ENCODE measurements around the gene TMEM183A.

Gene TMEM183A

DNA sequence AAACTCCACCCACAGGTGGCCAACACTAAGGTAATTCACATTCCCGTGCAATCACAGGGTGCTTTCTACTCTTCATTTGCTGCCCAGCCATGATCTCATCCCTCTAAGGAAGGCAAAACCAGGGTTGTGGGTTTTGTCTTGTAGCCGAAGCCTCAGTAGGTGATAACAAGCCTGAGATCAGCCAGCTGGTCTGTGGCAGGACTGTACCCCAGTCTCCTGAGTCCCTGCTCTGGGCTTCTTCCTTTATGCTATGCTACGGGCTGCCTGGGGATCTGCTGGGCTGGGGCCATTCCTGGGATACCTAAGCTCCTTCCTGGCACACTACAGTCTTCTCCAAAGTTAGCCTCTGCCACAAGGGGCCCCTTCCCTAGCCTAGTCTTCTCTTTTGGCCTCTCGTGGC is 29.0 kb downstream of the TMEM183A start:
- H3K4me3 Mint-ChIP-seq = no peak overlapping the region
- peaks cover 6% of the 10 kb centered on the region for H3K36me3 Mint-ChIP-seq (ENCODE audit: low read depth)
- peaks cover 40% of the 10 kb centered on the region for H3K4me1 Mint-ChIP-seq
- H3K27ac Mint-ChIP-seq = no peak overlapping the region
- H3K9me3 Mint-ChIP-seq = no peaks in the 10 kb centered on the region
- no peak for DNase-seq
- TF ChIP-seq, protein P1, sequence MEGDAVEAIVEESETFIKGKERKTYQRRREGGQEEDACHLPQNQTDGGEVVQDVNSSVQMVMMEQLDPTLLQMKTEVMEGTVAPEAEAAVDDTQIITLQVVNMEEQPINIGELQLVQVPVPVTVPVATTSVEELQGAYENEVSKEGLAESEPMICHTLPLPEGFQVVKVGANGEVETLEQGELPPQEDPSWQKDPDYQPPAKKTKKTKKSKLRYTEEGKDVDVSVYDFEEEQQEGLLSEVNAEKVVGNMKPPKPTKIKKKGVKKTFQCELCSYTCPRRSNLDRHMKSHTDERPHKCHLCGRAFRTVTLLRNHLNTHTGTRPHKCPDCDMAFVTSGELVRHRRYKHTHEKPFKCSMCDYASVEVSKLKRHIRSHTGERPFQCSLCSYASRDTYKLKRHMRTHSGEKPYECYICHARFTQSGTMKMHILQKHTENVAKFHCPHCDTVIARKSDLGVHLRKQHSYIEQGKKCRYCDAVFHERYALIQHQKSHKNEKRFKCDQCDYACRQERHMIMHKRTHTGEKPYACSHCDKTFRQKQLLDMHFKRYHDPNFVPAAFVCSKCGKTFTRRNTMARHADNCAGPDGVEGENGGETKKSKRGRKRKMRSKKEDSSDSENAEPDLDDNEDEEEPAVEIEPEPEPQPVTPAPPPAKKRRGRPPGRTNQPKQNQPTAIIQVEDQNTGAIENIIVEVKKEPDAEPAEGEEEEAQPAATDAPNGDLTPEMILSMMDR (IDR thresholded peaks at IDR 0.05) = no peak
- peaks cover 12% of the 10 kb centered on the region for H3K27me3 Mint-ChIP-seq (ENCODE audit: low read depth, poor library complexity)

DNA sequence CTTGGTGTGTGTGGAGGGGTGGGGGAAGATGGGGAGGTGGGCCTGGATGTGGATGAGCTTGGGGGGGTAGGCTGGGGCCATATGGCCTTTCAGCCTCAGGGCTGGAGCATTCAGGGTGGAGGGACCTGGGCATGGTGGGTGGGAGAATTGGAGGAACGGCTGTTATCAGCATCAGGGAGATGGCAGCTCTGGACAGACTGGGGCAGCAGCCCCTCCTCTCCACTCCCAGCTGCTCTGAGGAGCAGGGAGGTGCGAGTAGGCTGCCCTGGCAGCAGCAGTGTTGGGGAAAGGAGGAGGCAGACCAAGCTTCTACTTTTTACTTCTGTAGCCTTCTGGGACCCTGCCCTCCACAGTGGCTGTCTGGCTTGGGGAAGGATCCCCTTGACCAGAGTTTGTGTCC is 29.4 kb downstream of the TMEM183A start:
- Mint-ChIP-seq H3K4me3 (no peak overlapping the region), H3K9me3 (no peaks in the 10 kb centered on the region), H3K4me1 (peaks cover 40% of the 10 kb centered on the region), H3K27me3 (ENCODE audit: low read depth, poor library complexity) (peaks cover 9% of the 10 kb centered on the region), H3K36me3 (ENCODE audit: low read depth) (peaks cover 5% of the 10 kb centered on the region), H3K27ac (no peak overlapping the region)
- TF ChIP-seq, protein P1 (IDR thresholded peaks at IDR 0.05) = no peak
- DNase-seq = no peak

DNA sequence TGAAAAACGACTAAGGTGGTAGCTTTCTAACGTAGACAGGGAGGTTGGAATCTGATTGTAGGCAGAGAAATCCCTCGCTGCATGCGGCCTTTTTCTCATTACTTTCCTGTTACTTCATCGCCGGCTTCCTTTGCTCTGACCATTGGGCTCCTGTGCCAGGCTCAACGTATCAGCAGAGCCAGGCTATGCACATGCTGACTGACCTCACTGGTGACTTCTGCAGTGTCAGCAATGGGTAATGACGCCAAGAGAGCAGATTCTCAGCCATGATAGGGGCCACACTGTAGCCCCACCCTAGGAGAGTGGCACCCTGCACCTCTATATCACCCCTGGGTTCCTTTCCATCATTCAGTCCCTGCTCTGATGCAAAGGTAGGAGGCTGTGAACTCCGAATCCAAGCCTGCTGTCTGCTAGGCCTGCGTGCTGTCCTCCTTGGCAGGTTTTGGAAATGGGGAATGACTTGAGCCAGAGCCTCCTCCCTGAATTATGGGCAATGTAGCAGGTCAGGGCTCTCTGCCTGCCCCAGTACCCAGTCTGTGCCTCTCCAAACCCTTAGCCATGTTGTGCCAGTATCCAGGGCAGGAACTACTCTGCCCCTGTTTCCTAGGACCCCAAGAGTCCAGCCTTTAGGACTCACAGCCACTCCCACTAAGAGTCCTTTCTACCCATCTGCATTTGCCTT is 30.5 kb downstream of the TMEM183A start:
- H3K4me3 Mint-ChIP-seq = no peak overlapping the region
- H3K27me3 Mint-ChIP-seq (ENCODE audit: low read depth, poor library complexity) = peaks cover 9% of the 10 kb centered on the region
- TF ChIP-seq, protein P1 (IDR thresholded peaks at IDR 0.05) = no peak
- peaks cover 38% of the 10 kb centered on the region for H3K4me1 Mint-ChIP-seq
- no peaks in the 10 kb centered on the region for H3K9me3 Mint-ChIP-seq
- DNase-seq = no peak
- H3K36me3 Mint-ChIP-seq (ENCODE audit: low read depth) = peaks cover 5% of the 10 kb centered on the region
- H3K27ac Mint-ChIP-seq = no peak overlapping the region

DNA sequence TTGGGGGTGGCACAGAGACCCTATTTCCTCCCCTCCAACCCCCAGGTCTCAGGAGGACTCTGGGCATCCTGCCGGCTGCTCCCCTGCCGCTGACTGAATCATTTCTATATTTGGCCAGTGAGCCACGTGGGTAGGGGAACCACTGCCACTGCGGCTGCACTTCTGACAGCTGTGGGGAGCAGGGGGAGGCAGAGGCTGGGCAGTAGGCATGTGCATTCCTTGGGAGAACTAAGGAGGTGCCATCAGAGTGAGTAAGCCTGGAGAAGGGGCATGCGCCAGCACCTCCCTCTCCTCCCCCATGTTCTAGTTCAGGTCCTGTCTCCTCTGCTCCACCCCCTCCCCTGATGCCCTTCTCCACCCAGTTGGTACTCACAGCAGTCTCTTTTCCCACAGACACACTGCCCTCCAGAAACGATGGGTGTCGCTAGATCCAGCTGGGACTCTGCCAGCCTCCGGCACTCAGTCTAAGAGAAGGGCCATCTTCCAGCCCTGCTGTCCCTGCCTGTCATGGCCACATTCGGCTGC is 31.1 kb downstream of the TMEM183A start:
- peaks cover 38% of the 10 kb centered on the region for H3K4me1 Mint-ChIP-seq
- no peak for DNase-seq
- H3K4me3 Mint-ChIP-seq = no peak overlapping the region
- H3K27ac Mint-ChIP-seq = no peak overlapping the region
- peaks cover 10% of the 10 kb centered on the region for H3K36me3 Mint-ChIP-seq (ENCODE audit: low read depth)
- H3K27me3 Mint-ChIP-seq (ENCODE audit: low read depth, poor library complexity) = peaks cover 9% of the 10 kb centered on the region
- no peaks in the 10 kb centered on the region for H3K9me3 Mint-ChIP-seq
- TF ChIP-seq, protein P1 (IDR thresholded peaks at IDR 0.05) = no peak

DNA sequence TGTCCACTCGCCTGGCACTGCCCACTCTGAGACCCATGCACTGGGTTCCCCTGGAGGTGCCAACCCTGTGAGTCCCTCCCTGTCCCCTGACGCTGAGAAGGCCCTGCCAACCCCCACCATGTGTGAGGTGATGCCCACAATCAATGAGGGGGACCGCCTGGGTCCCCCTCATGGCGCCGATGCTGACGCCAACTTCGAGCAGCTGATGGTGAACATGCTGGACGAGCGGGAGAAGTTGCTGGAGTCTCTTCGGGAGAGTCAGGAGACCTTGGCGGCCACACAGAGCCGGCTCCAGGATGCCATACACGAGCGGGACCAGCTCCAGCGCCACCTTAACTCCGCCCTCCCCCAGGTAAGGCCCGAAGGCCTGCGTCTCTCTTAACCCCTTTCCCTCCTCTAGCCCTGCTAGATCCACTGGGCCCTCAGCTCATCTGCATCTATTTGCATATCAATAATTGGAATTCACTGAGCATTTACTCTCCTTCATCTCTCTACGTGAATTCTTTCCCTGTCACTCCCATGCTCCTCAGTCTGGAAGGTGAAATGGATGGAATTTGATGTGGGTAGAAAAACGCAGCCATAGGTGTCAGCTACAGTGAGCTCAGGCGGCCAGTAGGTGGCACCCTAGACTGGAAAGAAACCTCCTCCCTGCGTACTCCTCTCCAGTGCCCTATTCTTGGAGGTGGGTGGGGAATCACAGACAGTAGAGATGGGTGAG is 31.9 kb downstream of the TMEM183A start:
- H3K36me3 Mint-ChIP-seq (ENCODE audit: low read depth) = peaks cover 12% of the 10 kb centered on the region
- H3K9me3 Mint-ChIP-seq = no peaks in the 10 kb centered on the region
- no peak overlapping the region for H3K27ac Mint-ChIP-seq
- H3K27me3 Mint-ChIP-seq (ENCODE audit: low read depth, poor library complexity) = peaks cover 8% of the 10 kb centered on the region
- H3K4me3 Mint-ChIP-seq = no peak overlapping the region
- H3K4me1 Mint-ChIP-seq = peaks cover 35% of the 10 kb centered on the region
- DNase-seq = peak; percentile 79
- TF ChIP-seq, protein P1 (IDR thresholded peaks at IDR 0.05) = peak; percentile 89
